ENCODE results near the gene PNMA1.
A peak's percentile ranks its signal among the peaks of the same experiment; 100 is the strongest.

Gene PNMA1

GRCh38 chr14:73713803-73714655 lies at the start of gene PNMA1:
Gene PNMA1 (minus strand): TSS chr14:73714384. CDS start chr14:73713639, 745 bp downstream.
- peak; percentile 88 to 93 for DNase-seq

- DNase-seq = no peak
Measured at GRCh38 chr14:73763396-73763795, 49.2 kb upstream of the PNMA1 start.

- DNase-seq = peak; percentile 58 to 64
Measured at GRCh38 chr14:73762375-73762822, 48.2 kb upstream of the PNMA1 start.

- no peak for DNase-seq
Measured at GRCh38 chr14:73761618-73762355, 47.6 kb upstream of the PNMA1 start.

- DNase-seq = peak in 1 of 2 experiments; percentile 46
Measured at GRCh38 chr14:73760598-73761586, 46.7 kb upstream of the PNMA1 start.

GRCh38 chr14:73759714-73760597 lies 45.8 kb upstream of the PNMA1 start:
- DNase-seq = peak; percentile 97 to 98

GRCh38 chr14:73759183-73759713 lies 45.1 kb upstream of the PNMA1 start:
- peak; percentile 58 to 69 for DNase-seq

- peak; percentile 84 to 86 for DNase-seq
Measured at GRCh38 chr14:73758392-73759182, 44.4 kb upstream of the PNMA1 start.

- DNase-seq = no peak
Measured at GRCh38 chr14:73757876-73758391, 43.8 kb upstream of the PNMA1 start.

- DNase-seq = peak; percentile 46 to 53
Measured at GRCh38 chr14:73757381-73757780, 43.2 kb upstream of the PNMA1 start.

GRCh38 chr14:73755434-73756014 lies 41.3 kb upstream of the PNMA1 start:
- DNase-seq = peak in 1 of 2 experiments; percentile 45

GRCh38 chr14:73754911-73755360 lies 40.8 kb upstream of the PNMA1 start:
- no peak for DNase-seq

GRCh38 chr14:73753887-73754795 lies 40.0 kb upstream of the PNMA1 start:
- DNase-seq = peak; percentile 75 to 76

- peak in 1 of 2 experiments; percentile 49 for DNase-seq
Measured at GRCh38 chr14:73753124-73753886, 39.1 kb upstream of the PNMA1 start.

GRCh38 chr14:73752297-73752992 lies 38.3 kb upstream of the PNMA1 start:
- DNase-seq = peak in 1 of 2 experiments; percentile 51

GRCh38 chr14:73751157-73751691 lies 37.0 kb upstream of the PNMA1 start:
- no peak for DNase-seq

GRCh38 chr14:73750531-73750901 lies 36.3 kb upstream of the PNMA1 start:
- DNase-seq = no peak
